ENCODE data around the gene GNMT. TPM values are rescaled to one million over a fixed set of nuclear protein-coding genes. Genes with fewer than 3 reads are reported as not detected.

Gene GNMT
- total and polyA plus RNA-seq, 9 of the 15 experiments (the other 6 are each of a cell fraction or from before 2014, with no cell fraction given) = 0.11 to 0.29 (median 0.15) TPM; not detected in 6

DNA sequence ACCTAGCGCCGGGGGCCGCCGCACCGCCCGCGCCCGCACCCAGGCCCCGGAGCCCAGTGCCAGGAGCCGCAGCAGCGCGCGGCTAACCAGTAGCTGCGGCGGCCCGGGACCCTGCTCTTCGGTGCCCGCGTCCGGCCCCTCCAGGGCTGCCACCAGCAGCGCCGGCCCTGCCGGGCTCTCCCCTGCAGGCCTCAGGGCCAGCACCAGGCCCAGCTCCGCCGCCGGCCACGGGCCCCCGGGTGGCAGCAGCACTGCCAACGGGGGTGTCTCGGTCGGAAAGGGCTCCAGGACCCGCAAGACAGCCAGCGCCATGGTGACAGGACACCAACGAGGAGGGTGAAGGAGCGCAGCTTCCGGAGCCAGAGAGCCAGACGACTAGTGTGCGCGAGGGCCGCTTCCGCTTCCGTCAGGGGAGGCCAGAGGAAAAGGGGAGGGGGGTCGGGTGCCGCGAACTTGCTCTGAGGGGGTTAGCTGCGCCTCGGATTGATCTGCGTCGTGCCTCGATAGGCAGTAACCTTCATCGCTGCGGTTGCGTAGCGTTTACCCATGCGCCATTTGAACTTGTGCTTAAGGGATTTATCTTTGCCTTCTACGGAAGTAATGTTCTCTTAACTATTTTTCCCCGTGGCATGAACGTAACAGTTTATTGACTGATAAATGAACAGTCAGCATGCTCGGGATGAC lies 18.4 kb downstream of the GNMT start, which contains the start of gene PEX6 (continued):
- TF ChIP-seq, protein P1, sequence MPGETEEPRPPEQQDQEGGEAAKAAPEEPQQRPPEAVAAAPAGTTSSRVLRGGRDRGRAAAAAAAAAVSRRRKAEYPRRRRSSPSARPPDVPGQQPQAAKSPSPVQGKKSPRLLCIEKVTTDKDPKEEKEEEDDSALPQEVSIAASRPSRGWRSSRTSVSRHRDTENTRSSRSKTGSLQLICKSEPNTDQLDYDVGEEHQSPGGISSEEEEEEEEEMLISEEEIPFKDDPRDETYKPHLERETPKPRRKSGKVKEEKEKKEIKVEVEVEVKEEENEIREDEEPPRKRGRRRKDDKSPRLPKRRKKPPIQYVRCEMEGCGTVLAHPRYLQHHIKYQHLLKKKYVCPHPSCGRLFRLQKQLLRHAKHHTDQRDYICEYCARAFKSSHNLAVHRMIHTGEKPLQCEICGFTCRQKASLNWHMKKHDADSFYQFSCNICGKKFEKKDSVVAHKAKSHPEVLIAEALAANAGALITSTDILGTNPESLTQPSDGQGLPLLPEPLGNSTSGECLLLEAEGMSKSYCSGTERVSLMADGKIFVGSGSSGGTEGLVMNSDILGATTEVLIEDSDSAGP (CRISPR knock-in tag; IDR thresholded peaks at IDR 0.05) = 0 out of 2 replicates have a peak, but pooled peaks have one; percentile 43
- TF ChIP-seq MAFG (tag; conservative IDR thresholded peaks at IDR 0.05) (peak; percentile 74), TCF7 (IDR thresholded peaks at IDR 0.05; ENCODE audit: borderline replicate concordance) (0 out of 2 replicates have a peak, but pooled peaks have one; percentile 33), MED1 (CRISPR knock-in tag; IDR thresholded peaks at IDR 0.05; ENCODE audit: borderline replicate concordance) (no peak), ETV5 (CRISPR knock-in tag; IDR thresholded peaks at IDR 0.05; ENCODE audit: low read depth) (peak; percentile 87; the same call in 1 of the 2 replicates), KLF1 (tag; IDR thresholded peaks at IDR 0.05) (0 out of 2 replicates have a peak, but pooled peaks have one; percentile 35), POLR2B (IDR thresholded peaks at IDR 0.05; ENCODE audit: low read depth, partially characterized antibody) (peak; percentile 91), ZNF212 (CRISPR knock-in tag; IDR thresholded peaks at IDR 0.05) (no peak), SAP30 (IDR thresholded peaks at IDR 0.05; ENCODE audit: borderline replicate concordance, insufficient read depth, low read depth, low read length, poor library complexity, severe bottlenecking) (peak; percentile 54), POLR2H (tag; IDR thresholded peaks at IDR 0.05; ENCODE audit: low read depth) (peak; percentile 83; the same call in 1 of the 2 replicates), GABPA (tag; conservative IDR thresholded peaks at IDR 0.05; ENCODE audit: low read depth) (peak; percentile 97), BRD4 (IDR thresholded peaks at IDR 0.05) (peak; percentile 69; the same call in 1 of the 2 replicates), ZNF282 (CRISPR knock-in tag; IDR thresholded peaks at IDR 0.05) (no peak), TEAD1 (CRISPR knock-in tag; IDR thresholded peaks at IDR 0.05) (0 out of 4 replicates have a peak, but pooled peaks of 1 of the 2 experiments have one; percentile 14), ZNF77 (CRISPR knock-in tag; IDR thresholded peaks at IDR 0.05) (no peak), CBX1 (IDR thresholded peaks at IDR 0.05; ENCODE audit: low read depth) (peak; percentile 71; the same call in 1 of the 2 replicates)
- TF ChIP-seq, protein P2, sequence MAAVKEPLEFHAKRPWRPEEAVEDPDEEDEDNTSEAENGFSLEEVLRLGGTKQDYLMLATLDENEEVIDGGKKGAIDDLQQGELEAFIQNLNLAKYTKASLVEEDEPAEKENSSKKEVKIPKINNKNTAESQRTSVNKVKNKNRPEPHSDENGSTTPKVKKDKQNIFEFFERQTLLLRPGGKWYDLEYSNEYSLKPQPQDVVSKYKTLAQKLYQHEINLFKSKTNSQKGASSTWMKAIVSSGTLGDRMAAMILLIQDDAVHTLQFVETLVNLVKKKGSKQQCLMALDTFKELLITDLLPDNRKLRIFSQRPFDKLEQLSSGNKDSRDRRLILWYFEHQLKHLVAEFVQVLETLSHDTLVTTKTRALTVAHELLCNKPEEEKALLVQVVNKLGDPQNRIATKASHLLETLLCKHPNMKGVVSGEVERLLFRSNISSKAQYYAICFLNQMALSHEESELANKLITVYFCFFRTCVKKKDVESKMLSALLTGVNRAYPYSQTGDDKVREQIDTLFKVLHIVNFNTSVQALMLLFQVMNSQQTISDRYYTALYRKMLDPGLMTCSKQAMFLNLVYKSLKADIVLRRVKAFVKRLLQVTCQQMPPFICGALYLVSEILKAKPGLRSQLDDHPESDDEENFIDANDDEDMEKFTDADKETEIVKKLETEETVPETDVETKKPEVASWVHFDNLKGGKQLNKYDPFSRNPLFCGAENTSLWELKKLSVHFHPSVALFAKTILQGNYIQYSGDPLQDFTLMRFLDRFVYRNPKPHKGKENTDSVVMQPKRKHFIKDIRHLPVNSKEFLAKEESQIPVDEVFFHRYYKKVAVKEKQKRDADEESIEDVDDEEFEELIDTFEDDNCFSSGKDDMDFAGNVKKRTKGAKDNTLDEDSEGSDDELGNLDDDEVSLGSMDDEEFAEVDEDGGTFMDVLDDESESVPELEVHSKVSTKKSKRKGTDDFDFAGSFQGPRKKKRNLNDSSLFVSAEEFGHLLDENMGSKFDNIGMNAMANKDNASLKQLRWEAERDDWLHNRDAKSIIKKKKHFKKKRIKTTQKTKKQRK (IDR thresholded peaks at IDR 0.05; ENCODE audit: borderline replicate concordance, low read depth, low read length) = no peak
- TF ChIP-seq, protein P3, sequence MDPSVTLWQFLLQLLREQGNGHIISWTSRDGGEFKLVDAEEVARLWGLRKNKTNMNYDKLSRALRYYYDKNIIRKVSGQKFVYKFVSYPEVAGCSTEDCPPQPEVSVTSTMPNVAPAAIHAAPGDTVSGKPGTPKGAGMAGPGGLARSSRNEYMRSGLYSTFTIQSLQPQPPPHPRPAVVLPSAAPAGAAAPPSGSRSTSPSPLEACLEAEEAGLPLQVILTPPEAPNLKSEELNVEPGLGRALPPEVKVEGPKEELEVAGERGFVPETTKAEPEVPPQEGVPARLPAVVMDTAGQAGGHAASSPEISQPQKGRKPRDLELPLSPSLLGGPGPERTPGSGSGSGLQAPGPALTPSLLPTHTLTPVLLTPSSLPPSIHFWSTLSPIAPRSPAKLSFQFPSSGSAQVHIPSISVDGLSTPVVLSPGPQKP (CRISPR knock-in tag; IDR thresholded peaks at IDR 0.05) = no peak
- TF ChIP-seq, protein P4, sequence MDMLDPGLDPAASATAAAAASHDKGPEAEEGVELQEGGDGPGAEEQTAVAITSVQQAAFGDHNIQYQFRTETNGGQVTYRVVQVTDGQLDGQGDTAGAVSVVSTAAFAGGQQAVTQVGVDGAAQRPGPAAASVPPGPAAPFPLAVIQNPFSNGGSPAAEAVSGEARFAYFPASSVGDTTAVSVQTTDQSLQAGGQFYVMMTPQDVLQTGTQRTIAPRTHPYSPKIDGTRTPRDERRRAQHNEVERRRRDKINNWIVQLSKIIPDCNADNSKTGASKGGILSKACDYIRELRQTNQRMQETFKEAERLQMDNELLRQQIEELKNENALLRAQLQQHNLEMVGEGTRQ (CRISPR knock-in tag; IDR thresholded peaks at IDR 0.05) = no peak

Measured in K562 (cell line).